Measurements from ENCODE around the gene CDS2.
"Not testable (repeated sequence)": the region's sequence is repeated elsewhere in the genome, so short reads cannot be mapped to it uniquely, and the experiment has no call there.

CDS2 gene

GRCh38 chr20:5126512-5127203 is at the start of gene CDS2:
Gene CDS2, plus strand, starts transcription at chr20:5127008. Its CDS starts 85 bp downstream, at chr20:5127093.
- DNase-seq (ENCODE audit: low read depth): peak; percentile 98

GRCh38 chr20:5077761-5078387 is 48.9 kb upstream of the CDS2 start:
- no peak for DNase-seq (ENCODE audit: low read depth)

- no peak for DNase-seq (ENCODE audit: low read depth)
Observed at GRCh38 chr20:5078399-5078958, 48.3 kb upstream of the CDS2 start.

- peak; percentile 26 for DNase-seq (ENCODE audit: low read depth)
Observed at GRCh38 chr20:5080384-5080877, 46.4 kb upstream of the CDS2 start.

GRCh38 chr20:5085380-5085779 is 41.4 kb upstream of the CDS2 start:
- no peak for DNase-seq (ENCODE audit: low read depth)

GRCh38 chr20:5088688-5089087 is 38.1 kb upstream of the CDS2 start:
- DNase-seq (ENCODE audit: low read depth): no peak

- no peak for DNase-seq (ENCODE audit: low read depth)
Observed at GRCh38 chr20:5090191-5090590, 36.6 kb upstream of the CDS2 start.

- no peak for DNase-seq (ENCODE audit: low read depth)
Observed at GRCh38 chr20:5091902-5092301, 34.9 kb upstream of the CDS2 start.

GRCh38 chr20:5092765-5093339 is 34.0 kb upstream of the CDS2 start:
- DNase-seq (ENCODE audit: low read depth): no peak

- no peak for DNase-seq (ENCODE audit: low read depth)
Observed at GRCh38 chr20:5095454-5095853, 31.4 kb upstream of the CDS2 start.

GRCh38 chr20:5095931-5096330 is 30.9 kb upstream of the CDS2 start:
- no peak for DNase-seq (ENCODE audit: low read depth)

- DNase-seq (ENCODE audit: low read depth): no peak
Observed at GRCh38 chr20:5096463-5096862, 30.3 kb upstream of the CDS2 start.

GRCh38 chr20:5099009-5099408 is 27.8 kb upstream of the CDS2 start:
- not testable (repeated sequence) for DNase-seq (ENCODE audit: low read depth)

- not testable (repeated sequence) for DNase-seq (ENCODE audit: low read depth)
Observed at GRCh38 chr20:5099909-5100308, 26.9 kb upstream of the CDS2 start.

- peak; percentile 35 for DNase-seq (ENCODE audit: low read depth)
Observed at GRCh38 chr20:5100684-5101347, 26.0 kb upstream of the CDS2 start.

- DNase-seq (ENCODE audit: low read depth): no peak
Observed at GRCh38 chr20:5104479-5104878, 22.3 kb upstream of the CDS2 start.

- no peak for DNase-seq (ENCODE audit: low read depth)
Observed at GRCh38 chr20:5109276-5109675, 17.5 kb upstream of the CDS2 start.

- no peak for DNase-seq (ENCODE audit: low read depth)
Observed at GRCh38 chr20:5113615-5113986, 13.2 kb upstream of the CDS2 start.

- no peak for DNase-seq (ENCODE audit: low read depth)
Observed at GRCh38 chr20:5114403-5114802, 12.4 kb upstream of the CDS2 start.

- DNase-seq (ENCODE audit: low read depth): no peak
Observed at GRCh38 chr20:5116875-5117274, 9.9 kb upstream of the CDS2 start.

- no peak for DNase-seq (ENCODE audit: low read depth)
Observed at GRCh38 chr20:5118220-5119142, 8.3 kb upstream of the CDS2 start.

GRCh38 chr20:5119143-5119434 is 7.7 kb upstream of the CDS2 start:
- DNase-seq (ENCODE audit: low read depth): no peak

Measured in GM04504 (cell line).